Activated CD4-positive, alpha-beta T cell treated with anti-CD3 and anti-CD28 coated beads, Interleukin-2, amount 10 ng/mL, durations not matched to agents 24 days and 14 days (primary cell): ENCODE data around the gene CNTNAP4. TPM values are rescaled to one million over a fixed set of nuclear protein-coding genes. Genes with fewer than 3 reads are reported as not detected.

Experiments used
- DNase-seq: peaks from one replicate; pipeline ENCODE4 v3.0.0; 2022
- H3K27ac Mint-ChIP-seq: one replicate; pipeline ENCODE4 v1.8.0; 2022; ENCODE audit warnings: mild to moderate bottlenecking, mixed read lengths
- H3K27me3 Mint-ChIP-seq: one replicate; pipeline ENCODE4 v1.8.0; 2022; ENCODE audit warnings: mixed read lengths
- H3K36me3 Mint-ChIP-seq: one replicate; pipeline ENCODE4 v1.8.0; 2022; ENCODE audit warnings: low read depth, mild to moderate bottlenecking, mixed read lengths
- H3K4me1 Mint-ChIP-seq: one replicate; pipeline ENCODE4 v1.8.0; 2021; ENCODE audit warnings: mixed read lengths
- H3K4me3 Mint-ChIP-seq: one replicate; pipeline ENCODE4 v1.8.0; 2022; ENCODE audit warnings: mild to moderate bottlenecking, moderate library complexity, mixed read lengths
- H3K9me3 Mint-ChIP-seq: one replicate; pipeline ENCODE4 v1.8.0; 2021; ENCODE audit warnings: mixed read lengths
- intact Hi-C: fragments of 100-400 bp; cut with micrococcal nuclease; formaldehyde crosslinking; loops from one replicate; pipeline ENCODE4 v1.15.1; 2023
- total RNA-seq: library from RNA; stranded (reverse); gene quantifications from 2 replicates; pipeline ENCODE4 v1.2.3, GENCODE V29; 2022

CNTNAP4 gene
- total RNA-seq, 1 donor from 2014 or later = not detected

DNA sequence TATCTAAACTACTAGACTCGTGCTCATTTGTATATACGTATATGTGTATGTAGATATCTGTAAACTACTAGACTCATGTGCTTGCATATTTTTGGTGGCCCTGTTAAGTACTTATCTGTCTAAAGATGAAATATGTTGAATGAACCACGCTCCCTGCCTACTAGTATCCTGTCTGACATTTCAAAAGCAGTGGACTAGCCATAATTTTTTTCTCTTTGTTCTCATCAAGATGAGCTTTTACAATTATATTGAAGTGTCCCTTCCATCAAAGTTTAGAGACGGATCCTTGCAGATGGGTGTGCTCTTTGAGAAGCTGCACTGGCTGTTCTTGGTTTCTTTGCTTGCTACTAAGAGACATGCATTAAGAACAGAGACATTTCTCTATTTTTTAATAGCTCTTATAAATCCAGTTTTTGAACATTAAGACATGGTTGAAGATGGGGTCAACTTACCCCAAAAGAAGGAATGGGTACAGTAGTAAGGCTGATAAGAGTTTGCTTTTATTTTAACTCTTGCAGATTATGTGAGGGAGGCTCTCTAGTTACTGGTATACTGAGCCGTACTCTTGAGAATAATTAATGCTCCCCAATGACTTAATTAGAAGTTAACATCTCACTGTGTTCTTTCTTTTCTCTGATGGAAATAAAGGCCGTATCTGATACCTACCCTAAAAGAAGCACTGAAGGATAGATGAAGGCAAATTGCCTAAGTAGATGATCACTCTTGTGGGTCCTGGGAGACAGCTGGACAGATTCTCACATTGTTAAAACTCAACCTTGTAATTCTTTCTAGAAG is 3.4 kb downstream of the CNTNAP4 start:
- no peaks in the 10 kb centered on the region for H3K36me3 Mint-ChIP-seq
- H3K9me3 Mint-ChIP-seq = no peaks in the 10 kb centered on the region
- H3K4me3 Mint-ChIP-seq = no peak overlapping the region
- no peak overlapping the region for H3K27ac Mint-ChIP-seq
- intact Hi-C loops = no loop called here
- H3K27me3 Mint-ChIP-seq = no peaks in the 10 kb centered on the region
- H3K4me1 Mint-ChIP-seq = no peaks in the 10 kb centered on the region
- no peak for DNase-seq

DNA sequence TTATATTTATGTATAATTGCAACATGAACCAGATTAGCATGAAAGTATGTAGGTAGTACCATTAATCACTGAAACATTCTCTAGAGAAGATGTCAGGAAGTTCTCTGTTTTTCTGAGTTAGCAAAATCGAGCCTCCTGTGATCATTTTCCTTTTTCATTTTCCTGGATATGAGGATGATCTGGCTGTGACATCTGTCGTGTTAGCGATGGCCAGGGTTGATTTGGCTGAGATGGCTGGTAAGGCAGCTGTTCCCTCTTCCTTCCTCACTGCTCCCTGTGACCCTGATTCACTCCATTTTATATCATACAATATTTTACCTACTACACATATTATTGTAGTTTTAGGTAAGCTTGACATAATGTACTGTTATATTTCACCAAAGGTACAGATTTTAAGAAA is 10.3 kb downstream of the CNTNAP4 start:
- H3K36me3 Mint-ChIP-seq = no peaks in the 10 kb centered on the region
- no peaks in the 10 kb centered on the region for H3K4me1 Mint-ChIP-seq
- H3K27me3 Mint-ChIP-seq = no peaks in the 10 kb centered on the region
- DNase-seq = no peak
- H3K9me3 Mint-ChIP-seq = peaks cover 13% of the 10 kb centered on the region
- no peak overlapping the region for H3K4me3 Mint-ChIP-seq
- no peak overlapping the region for H3K27ac Mint-ChIP-seq
- intact Hi-C loops = no loop called here

DNA sequence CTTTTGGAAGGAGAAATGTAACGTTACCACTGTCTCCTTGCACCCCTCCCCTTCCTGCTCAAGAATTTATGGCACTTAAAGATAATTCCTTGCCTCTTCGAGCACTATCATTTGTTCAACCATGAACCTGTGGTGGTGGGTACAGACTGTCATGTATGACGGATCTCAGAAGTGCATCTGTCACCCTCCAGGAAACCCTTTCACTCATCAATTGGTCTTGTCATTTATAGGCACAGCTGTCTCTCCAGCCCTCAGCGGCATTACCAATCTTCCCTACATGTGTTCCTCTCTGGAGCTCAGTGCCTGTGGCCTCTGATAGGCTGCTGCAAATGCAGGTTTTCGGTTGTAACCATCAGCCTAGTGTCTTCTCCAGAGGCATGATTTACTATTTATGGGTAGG is 15.0 kb downstream of the CNTNAP4 start:
- H3K27me3 Mint-ChIP-seq = no peaks in the 10 kb centered on the region
- no peak for DNase-seq
- H3K27ac Mint-ChIP-seq = no peak overlapping the region
- H3K36me3 Mint-ChIP-seq = no peaks in the 10 kb centered on the region
- H3K4me1 Mint-ChIP-seq = no peaks in the 10 kb centered on the region
- peaks cover 13% of the 10 kb centered on the region for H3K9me3 Mint-ChIP-seq
- H3K4me3 Mint-ChIP-seq = no peak overlapping the region
- intact Hi-C loops = no loop called here

DNA sequence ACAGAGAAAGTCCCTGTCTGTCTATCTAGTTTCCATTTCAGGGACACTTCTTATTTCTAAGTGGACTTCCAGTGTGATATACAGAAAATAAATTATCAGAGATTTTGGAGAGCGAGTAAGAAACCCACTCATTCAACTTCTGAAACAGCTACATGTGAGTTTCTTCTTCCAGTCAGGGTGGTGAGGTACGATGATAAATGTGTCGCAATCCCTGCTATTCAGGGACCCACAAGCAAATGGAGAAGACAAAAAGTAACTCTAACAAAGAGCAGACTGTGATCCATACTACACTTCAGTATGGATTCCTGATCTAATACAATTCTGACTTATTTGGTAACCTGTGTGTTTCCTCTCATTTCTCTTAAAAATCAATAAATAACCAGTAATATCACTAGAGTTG is 16.8 kb downstream of the CNTNAP4 start:
- no peak overlapping the region for H3K27ac Mint-ChIP-seq
- H3K4me1 Mint-ChIP-seq = no peaks in the 10 kb centered on the region
- DNase-seq = no peak
- peaks cover 6% of the 10 kb centered on the region for H3K9me3 Mint-ChIP-seq
- H3K27me3 Mint-ChIP-seq = no peaks in the 10 kb centered on the region
- H3K36me3 Mint-ChIP-seq = no peaks in the 10 kb centered on the region
- no peak overlapping the region for H3K4me3 Mint-ChIP-seq
- intact Hi-C loops = no loop called here

DNA sequence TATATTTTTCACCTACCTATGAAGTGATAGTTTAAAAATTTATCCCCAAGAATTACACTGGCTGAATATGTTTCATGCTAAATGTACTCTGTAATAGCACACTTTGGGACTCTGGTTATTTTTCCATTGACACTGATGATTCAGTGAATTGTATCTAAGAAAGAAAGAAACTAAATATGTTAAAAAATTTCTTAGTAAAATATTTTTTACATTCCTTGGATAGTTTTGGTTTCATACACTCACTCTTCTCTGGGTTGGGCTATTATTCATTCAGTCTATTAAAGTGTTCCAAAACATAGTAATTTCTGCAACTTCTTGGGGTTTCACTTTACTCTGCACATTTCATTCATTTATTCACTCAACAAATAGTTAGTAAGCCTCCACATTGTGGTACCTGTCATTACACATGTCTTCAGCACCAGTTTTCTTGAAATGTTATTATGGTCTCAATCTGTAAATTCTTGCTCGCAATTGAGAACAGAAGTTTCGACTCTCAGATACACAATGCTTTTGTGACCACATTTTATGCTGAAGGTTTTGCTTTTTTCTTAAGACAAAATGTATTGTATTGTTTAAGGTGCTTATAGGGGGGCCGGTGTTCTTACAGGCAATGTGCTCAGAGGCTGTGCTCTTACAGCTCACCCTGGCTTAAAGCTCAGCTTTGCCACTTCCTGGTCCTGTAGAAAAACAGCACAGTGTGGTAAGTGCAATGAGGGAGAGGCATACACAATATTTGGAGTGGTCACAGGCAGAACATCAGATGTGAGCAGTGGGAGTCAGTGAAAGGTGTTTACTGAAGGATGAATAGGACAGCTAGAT is 17.4 kb downstream of the CNTNAP4 start:
- H3K4me1 Mint-ChIP-seq = no peaks in the 10 kb centered on the region
- H3K4me3 Mint-ChIP-seq = no peak overlapping the region
- no peaks in the 10 kb centered on the region for H3K27me3 Mint-ChIP-seq
- DNase-seq = no peak
- no peaks in the 10 kb centered on the region for H3K36me3 Mint-ChIP-seq
- no peak overlapping the region for H3K27ac Mint-ChIP-seq
- intact Hi-C loops = no loop called here
- peaks cover 3% of the 10 kb centered on the region for H3K9me3 Mint-ChIP-seq

DNA sequence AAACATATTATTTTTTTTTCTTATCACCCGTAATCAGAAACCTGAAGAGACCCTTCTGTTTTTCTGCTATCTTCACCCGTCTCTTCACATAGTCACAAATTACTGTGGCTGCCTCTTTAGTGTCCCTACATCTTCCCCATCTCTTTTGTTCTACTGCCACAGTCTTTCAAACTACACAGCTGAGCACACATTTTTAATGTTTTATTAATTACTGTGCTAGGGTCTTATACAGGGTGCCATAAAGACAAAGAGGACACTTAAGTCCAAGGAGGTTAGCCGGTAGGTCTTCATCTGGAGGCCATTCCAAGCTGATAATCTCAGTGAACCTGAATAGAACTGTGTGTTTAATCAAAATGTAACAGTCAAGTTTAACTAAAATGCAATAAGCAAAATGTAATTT is 20.7 kb downstream of the CNTNAP4 start:
- intact Hi-C loops = no loop called here
- H3K9me3 Mint-ChIP-seq = no peaks in the 10 kb centered on the region
- no peaks in the 10 kb centered on the region for H3K27me3 Mint-ChIP-seq
- H3K4me3 Mint-ChIP-seq = no peak overlapping the region
- no peak overlapping the region for H3K27ac Mint-ChIP-seq
- DNase-seq = no peak
- no peaks in the 10 kb centered on the region for H3K4me1 Mint-ChIP-seq
- H3K36me3 Mint-ChIP-seq = no peaks in the 10 kb centered on the region

DNA sequence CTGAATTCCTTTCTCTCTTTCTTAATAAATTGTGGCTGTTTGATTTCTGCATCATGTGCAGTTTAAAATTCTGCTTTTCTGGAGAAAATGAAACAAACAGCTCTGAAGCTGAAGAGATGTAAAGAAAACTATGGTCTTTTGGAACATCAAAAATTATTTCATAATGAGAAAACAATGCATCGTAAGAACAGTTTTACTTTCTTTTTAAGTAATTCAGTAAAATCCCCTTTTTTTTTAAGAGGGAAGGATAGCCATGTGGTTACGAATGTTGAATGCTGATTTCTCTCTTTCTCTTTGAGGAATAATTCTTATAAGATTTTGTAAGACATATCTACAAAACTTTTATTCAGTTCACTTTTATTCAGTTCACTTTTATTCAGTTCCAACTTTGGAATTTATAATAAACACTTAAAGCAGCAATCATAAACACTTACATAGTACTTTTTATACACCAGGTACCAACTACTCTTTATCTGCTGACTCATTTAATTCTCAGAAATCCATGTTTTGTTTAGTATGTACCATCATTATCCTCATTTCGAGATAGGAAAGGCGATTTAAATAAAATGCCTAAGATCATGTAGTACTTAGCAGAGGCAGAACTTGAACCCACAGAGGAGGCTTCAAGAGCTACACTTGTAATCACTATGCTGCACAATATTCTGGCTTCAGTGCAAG is 26.6 kb downstream of the CNTNAP4 start:
- no peak overlapping the region for H3K27ac Mint-ChIP-seq

DNA sequence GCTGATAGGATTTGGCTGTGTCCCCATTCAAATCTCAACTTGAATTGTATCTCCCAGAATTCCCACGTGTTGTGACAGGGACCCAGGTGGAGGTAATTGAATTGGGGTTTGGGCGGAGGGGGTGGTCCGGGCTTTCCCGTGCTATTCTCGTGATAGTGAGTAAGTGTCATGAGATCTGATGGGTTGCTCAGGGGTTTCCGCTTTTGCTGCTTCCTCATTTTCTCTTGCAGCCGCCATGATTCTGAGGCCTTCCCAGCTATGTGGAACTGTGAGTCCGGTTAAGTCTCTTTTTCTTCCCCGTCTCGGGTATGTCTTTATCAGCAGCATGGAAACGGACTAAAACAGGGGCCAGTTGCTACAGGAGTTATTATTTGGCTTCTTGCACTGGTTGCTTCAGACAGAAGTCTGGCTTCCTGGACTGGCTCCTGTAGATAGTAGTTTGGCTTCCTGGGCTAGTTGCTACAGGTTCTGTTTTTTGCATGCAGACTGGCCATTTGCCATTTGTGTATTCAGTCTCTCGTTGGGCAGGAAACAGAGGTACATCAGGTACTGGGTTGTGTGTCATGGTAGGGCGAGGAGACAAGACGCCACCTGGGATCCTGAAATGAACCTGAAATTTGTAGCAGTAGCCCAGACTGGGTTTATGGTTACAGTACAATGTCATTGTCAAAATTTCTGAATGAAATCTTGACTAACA is 32.6 kb downstream of the CNTNAP4 start:
- Mint-ChIP-seq H3K27ac (no peak overlapping the region), H3K36me3 (no peaks in the 10 kb centered on the region), H3K4me3 (no peak overlapping the region), H3K4me1 (no peaks in the 10 kb centered on the region), H3K27me3 (no peaks in the 10 kb centered on the region), H3K9me3 (no peaks in the 10 kb centered on the region)
- no peak for DNase-seq
- intact Hi-C loops = no loop called here

More for the DNA sequence above, 26.6 kb downstream of the CNTNAP4 start:
- intact Hi-C loops = no loop called here
- Mint-ChIP-seq H3K9me3 (no peaks in the 10 kb centered on the region), H3K4me1 (no peaks in the 10 kb centered on the region), H3K4me3 (no peak overlapping the region), H3K27me3 (no peaks in the 10 kb centered on the region), H3K36me3 (no peaks in the 10 kb centered on the region)
- DNase-seq = no peak

DNA sequence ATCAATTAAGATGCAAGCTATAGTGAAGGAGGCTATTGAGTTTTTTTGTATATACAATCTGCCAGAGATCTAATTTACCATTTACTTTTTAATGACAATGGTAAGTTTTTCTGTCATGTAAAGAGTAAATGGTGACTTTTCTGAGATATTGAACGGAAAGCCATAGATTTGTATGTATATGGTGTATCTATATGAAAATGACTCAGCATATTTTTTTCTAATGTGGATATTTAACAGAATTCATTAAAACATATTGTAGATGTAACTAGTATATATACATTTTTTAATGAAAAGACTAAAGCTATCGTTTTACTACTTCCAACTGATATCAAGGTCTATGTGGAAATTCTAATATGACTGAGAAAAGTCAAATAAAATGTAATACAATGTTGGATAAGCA is 34.1 kb downstream of the CNTNAP4 start:
- H3K27ac Mint-ChIP-seq = no peak overlapping the region
- H3K4me3 Mint-ChIP-seq = no peak overlapping the region
- no peaks in the 10 kb centered on the region for H3K9me3 Mint-ChIP-seq
- DNase-seq = no peak
- H3K36me3 Mint-ChIP-seq = no peaks in the 10 kb centered on the region
- no peaks in the 10 kb centered on the region for H3K27me3 Mint-ChIP-seq
- no peaks in the 10 kb centered on the region for H3K4me1 Mint-ChIP-seq
- intact Hi-C loops = no loop called here

DNA sequence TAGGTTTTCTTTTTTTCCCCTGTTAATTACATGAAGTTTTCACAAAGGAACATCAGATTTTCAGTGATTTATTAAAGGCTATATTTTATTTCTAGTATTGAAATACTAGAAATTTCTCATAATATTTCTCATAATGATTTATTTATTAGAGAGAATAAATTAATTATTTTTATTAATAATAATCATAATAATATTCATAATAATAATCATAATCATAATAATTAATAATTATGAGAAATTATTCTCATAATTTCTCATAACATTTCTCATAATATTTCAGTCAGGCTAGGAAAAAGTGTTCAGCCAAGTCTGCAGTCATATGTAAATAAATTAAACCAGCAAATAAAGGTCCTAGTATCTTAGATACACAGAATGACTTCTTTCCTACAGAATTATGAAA is 41.4 kb downstream of the CNTNAP4 start:
- H3K9me3 Mint-ChIP-seq = no peaks in the 10 kb centered on the region
- DNase-seq = no peak
- no peak overlapping the region for H3K4me3 Mint-ChIP-seq
- H3K4me1 Mint-ChIP-seq = no peaks in the 10 kb centered on the region
- intact Hi-C loops = no loop called here
- no peak overlapping the region for H3K27ac Mint-ChIP-seq
- no peaks in the 10 kb centered on the region for H3K36me3 Mint-ChIP-seq
- no peaks in the 10 kb centered on the region for H3K27me3 Mint-ChIP-seq

DNA sequence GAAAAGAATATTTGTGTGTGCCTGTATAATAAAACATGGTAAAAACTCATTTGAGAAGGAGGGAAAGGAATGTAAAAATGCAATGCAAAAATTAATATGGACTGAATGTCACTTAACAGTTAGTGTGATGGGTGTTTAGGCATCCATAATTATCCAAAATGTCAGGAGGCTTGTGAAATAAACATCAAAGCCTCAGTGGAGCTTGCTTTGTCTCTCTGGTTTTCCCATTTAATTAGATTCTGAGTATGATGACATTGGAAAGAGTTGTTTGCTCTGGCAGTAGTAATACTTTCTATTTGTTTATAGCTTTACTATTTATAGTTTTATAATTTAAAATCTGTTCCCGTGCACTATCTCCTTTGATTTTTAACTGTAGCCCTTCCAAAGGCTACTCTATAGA is 51.9 kb downstream of the CNTNAP4 start:
- Mint-ChIP-seq H3K4me3 (no peak overlapping the region), H3K4me1 (no peaks in the 10 kb centered on the region)
- intact Hi-C loops = no loop called here

DNA sequence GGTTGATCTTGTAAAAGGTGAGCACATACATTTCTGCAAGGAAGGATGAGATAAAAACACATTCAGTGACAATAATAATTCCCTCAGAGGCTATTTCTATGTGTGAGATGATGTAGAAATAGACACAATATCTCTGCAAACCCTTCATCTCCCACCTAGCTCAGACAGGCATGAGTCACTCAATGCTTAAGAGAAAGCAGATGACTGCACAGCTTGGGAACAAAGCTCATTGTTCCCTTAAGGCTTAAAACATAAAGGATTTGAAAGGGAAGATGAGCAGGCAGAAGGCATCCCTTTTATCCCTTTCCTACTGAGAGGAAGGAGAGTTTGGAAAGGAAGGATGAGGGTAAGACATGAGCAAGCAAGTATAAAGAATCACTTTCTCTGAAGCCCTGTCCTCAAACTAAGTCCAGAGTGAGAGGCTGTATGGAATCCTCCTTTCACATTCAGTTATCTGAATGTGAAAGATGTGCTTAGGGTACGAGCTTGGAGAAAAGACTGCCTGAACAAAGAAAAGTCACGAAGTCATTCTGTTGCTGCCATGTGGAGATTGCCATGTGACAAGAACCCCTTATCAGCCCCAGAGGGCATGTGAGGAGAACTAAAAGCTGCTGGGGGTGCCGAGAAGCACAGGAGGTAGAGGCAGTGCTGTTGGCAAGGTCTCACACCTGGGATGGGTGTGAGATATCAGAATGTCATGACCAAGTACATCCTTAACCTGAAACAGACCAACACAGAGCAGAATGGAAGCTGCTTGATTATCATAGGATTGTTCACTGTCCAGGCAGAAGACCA is 58.2 kb downstream of the CNTNAP4 start:
- H3K4me1 Mint-ChIP-seq = no peaks in the 10 kb centered on the region
- no peaks in the 10 kb centered on the region for H3K36me3 Mint-ChIP-seq
- H3K9me3 Mint-ChIP-seq = peaks cover 3% of the 10 kb centered on the region
- H3K4me3 Mint-ChIP-seq = no peak overlapping the region
- no peak for DNase-seq
- no peak overlapping the region for H3K27ac Mint-ChIP-seq
- intact Hi-C loops = no loop called here
- no peaks in the 10 kb centered on the region for H3K27me3 Mint-ChIP-seq

More for the DNA sequence above, 51.9 kb downstream of the CNTNAP4 start:
- H3K27me3 Mint-ChIP-seq = no peaks in the 10 kb centered on the region
- H3K36me3 Mint-ChIP-seq = no peaks in the 10 kb centered on the region
- H3K27ac Mint-ChIP-seq = no peak overlapping the region
- no peaks in the 10 kb centered on the region for H3K9me3 Mint-ChIP-seq
- DNase-seq = no peak

DNA sequence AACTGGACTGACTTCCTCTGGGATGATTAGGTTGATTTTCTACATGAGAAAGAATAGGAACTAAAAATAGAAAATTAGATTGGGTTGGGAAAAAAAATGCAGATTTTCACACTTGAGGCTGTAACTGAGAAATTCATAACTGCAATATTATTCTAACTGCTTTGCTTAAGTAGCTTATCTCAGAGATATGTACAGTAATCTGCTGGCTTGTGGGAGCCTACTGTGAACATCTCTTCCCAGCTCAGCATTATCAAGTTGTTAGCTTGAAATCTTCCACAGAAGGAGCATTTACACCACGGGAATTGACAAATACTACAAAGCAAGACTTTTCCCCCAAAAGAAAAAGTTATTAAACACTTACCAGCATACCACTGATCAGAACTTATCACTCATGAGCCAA is 58.9 kb downstream of the CNTNAP4 start:
- H3K4me3 Mint-ChIP-seq = no peak overlapping the region
- no peaks in the 10 kb centered on the region for H3K27me3 Mint-ChIP-seq
- H3K4me1 Mint-ChIP-seq = no peaks in the 10 kb centered on the region
- intact Hi-C loops = no loop called here
- H3K27ac Mint-ChIP-seq = no peak overlapping the region
- H3K36me3 Mint-ChIP-seq = no peaks in the 10 kb centered on the region
- DNase-seq = no peak
- H3K9me3 Mint-ChIP-seq = peaks cover 3% of the 10 kb centered on the region
